GM21825 (cell line): ENCODE results near the gene NOP10.

Source experiments
- ATAC-seq: cut with Tn5 transposase; IDR thresholded peaks from one replicate; pipeline ENCODE4 v1.9.1; 2021; ENCODE audit warnings: mild to moderate bottlenecking, moderate library complexity; ENCODE audit not compliant: unreplicated experiment

Gene NOP10

GRCh38 chr15:34334672-34335071 is 8.3 kb downstream of the NOP10 start:
- no peak for ATAC-seq

- ATAC-seq: no peak
These were observed 10.3 kb downstream of the NOP10 start for GRCh38 chr15:34332553-34333120.

DNA sequence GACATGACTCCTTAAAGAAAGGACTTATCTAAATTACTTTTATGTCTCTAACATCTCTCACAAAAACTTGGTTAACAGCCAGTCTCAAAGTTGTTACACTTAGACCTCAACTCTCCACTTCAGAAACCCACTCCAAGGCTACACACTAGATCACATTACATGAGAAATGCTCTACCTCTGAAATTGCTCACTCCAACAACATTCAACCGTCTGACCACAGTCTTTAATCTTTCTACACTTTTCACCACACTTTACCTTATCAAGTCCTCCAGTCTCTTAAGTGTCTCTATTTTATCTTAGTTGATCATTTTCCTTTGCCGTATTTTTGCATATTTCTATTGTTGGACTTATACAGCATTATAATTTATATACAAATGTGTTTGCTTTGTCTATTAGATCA is 11.1 kb downstream of the NOP10 start:
- ATAC-seq: no peak

GRCh38 chr15:34330279-34330678 is 12.7 kb downstream of the NOP10 start:
- no peak for ATAC-seq

- no peak for ATAC-seq
These were observed 13.9 kb downstream of the NOP10 start for GRCh38 chr15:34329006-34329405.

DNA sequence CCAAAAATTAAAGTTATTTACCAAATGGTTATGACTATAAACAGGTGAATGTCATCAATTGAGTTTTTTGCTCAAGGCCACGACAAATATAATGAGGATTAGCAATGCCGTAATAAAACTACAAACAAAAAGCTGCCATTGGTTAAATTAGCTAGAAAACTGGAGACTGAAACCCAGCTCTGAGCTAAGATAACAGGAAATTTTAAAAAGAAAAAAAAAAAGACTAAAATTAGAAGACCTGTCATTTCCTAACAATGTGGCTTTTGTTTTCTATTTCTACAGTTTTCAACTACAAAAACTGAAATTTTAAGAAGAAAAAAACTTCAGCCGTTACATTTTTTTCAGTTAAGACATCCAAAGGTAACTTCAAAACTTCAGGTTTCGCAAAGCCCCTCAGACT is 15.0 kb downstream of the NOP10 start:
- no peak for ATAC-seq

DNA sequence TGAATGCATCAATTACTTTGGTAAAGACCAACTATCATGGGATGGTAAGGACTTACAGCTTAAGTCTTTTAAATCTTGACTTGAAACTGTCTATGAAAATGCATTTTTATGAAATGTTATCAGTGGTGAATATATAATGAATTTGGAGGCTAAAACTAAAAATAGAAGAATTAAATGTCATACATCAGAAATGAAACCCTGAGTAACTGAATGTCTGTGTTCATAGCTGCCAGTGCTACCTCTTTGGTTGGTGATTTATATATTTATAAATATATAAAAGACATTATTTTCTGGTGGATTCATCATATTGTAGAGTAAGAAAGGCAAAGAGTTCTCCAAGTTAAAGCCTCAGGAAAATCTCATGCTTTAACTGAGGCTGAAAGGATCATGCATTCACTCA is 17.6 kb downstream of the NOP10 start:
- no peak for ATAC-seq

GRCh38 chr15:34324933-34325332 is 18.0 kb downstream of the NOP10 start:
- no peak for ATAC-seq

- no peak for ATAC-seq
These were observed 19.7 kb downstream of the NOP10 start for GRCh38 chr15:34323217-34323616.

DNA sequence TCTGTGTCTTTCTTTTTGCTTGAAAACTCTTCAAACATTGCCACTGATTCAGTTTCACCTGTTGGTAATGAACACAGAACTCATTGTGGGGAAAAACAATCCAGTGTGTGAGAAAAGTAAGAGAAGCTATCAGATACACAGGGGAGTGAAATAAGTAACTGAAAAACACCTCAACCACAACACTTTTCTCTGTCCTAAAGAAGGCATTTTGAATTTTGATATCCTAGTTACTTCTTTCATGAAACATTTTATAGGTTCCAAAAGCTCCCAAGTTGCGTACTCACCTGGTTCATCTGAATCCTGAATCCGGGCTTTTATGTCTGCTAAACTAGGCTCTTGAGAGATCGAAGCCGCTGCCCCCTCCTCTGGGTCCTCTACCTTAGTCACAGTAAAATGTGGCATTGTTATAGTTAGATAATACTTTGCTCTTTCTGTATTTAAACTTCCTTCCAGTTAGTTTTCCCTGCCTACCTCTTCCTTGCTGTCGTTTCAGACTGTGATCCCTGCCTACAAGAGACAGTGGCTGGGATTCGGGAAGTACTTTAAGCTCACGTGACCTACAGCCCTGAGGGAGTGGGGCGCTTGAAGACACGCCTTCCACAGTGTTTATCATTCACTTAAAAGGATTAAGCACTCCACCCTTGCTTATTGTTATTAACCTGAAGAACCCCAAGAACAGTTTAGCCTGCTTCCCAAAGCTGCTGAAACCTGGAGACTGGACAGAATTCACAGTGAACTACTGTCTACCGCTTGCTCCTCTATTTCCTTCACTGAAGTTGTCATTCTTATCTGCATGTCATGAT is 24.5 kb downstream of the NOP10 start:
- peak; percentile 66 for ATAC-seq

- no peak for ATAC-seq
These were observed 28.1 kb downstream of the NOP10 start for GRCh38 chr15:34314491-34315490.

DNA sequence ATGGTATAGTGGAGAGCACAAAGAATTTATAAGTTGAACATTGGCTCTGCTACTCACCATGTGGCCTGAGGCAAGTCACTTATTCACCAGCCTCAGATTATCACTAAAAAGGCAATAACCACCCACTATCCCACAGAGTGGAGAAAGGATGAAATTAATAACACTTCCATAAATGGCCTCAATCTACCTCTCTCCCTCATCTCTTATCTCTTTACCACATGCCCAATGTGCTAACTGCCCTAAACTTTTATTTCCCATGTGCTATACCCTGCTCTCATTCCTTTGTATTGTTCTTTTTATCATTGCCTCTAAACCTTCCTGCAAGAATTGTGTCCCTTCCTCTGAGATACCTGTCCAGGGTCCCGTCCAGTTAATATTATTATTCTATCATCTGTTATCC is 31.4 kb downstream of the NOP10 start:
- no peak for ATAC-seq

DNA sequence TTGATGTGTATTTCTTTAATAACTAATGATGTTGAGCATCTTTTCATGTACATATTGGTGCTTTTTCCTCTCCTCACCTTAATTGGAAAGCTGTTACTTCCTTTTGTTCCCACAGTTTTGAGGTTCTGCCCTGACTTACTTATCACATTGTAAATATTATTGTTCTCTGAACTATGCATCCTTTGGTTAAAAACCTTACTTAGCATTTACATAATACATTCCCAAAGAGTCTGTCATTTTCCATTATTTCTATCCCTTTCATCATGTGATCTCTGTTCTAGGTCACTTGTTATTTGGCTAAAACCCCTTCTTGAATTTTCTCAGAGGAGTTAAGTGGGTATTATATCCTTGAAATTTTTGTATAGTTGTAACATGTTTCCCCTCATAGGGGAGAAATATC is 38.3 kb downstream of the NOP10 start:
- ATAC-seq: no peak

GRCh38 chr15:34301058-34301457 is 41.9 kb downstream of the NOP10 start:
- ATAC-seq: no peak

GRCh38 chr15:34297059-34297458 is 45.9 kb downstream of the NOP10 start:
- ATAC-seq: no peak

DNA sequence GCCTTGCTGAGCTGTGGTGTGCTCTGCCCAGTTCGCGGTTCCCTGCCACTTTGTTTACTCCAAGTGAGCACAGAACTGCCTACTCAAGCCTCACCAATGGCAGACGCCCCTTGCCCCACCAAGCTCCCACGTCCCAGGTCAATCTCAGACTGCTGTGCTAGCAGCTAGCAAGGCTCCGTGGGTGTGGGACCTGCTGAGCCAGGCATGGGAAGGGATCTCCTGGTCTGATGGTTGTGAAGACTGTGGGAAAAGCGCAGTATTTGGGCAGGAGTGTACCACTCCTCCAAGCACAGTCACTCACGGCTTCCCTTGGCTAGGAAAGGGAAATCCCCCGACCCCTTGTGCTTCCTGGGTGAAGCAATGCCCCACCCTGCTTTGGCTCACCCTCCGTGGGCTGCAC is 50.3 kb downstream of the NOP10 start:
- no peak for ATAC-seq
